Karpas-422 (cell line): ENCODE measurements around the gene PPP1R12B. TPM values are rescaled to one million over a fixed set of nuclear protein-coding genes. Genes with fewer than 3 reads are reported as not detected.
A peak's percentile ranks its signal among the peaks of the same experiment; 100 is the strongest.
"Not testable (repeated sequence)": the region's sequence is repeated elsewhere in the genome, so short reads cannot be mapped to it uniquely, and the experiment has no call there.

ENCODE experiments used
- DNase-seq: peaks from one replicate; pipeline ENCODE4 v3.0.0-alpha.2; 2015
- H2AFZ ChIP-seq: fragments of 200-600 bp; sonication (generic); 2 replicates; pipeline ENCODE4 v1.6.1; 2014; ENCODE audit warnings: antibody characterized with exemption, low read length, mixed read lengths
- H3K27ac ChIP-seq: fragments of 200-600 bp; sonication (generic); 2 replicates; pipeline ENCODE4 v1.5.1; 2014; ENCODE audit warnings: mild to moderate bottlenecking, low read length, moderate library complexity
- H3K27me3 ChIP-seq: fragments of 200-600 bp; sonication (generic); 2 replicates; pipeline ENCODE4 v1.6.1; 2014; ENCODE audit warnings: low read length, mixed read lengths
- H3K36me3 ChIP-seq: fragments of 200-600 bp; sonication (generic); 2 replicates; pipeline ENCODE4 v1.6.1; 2014; ENCODE audit warnings: low read length, mixed read lengths; ENCODE audit not compliant: insufficient read depth
- H3K4me1 ChIP-seq: fragments of 200-600 bp; sonication (generic); 2 replicates; pipeline ENCODE4 v1.6.1; 2014; ENCODE audit warnings: mild to moderate bottlenecking, low read length, mixed read lengths
- H3K4me2 ChIP-seq: fragments of 200-600 bp; sonication (generic); 2 replicates; pipeline ENCODE4 v1.6.1; 2014; ENCODE audit warnings: low read length, low read depth, mild to moderate bottlenecking; ENCODE audit not compliant: poor library complexity, severe bottlenecking
- H3K4me3 ChIP-seq: fragments of 200-600 bp; sonication (generic); 2 replicates; pipeline ENCODE4 v1.5.1; 2014; ENCODE audit warnings: mild to moderate bottlenecking, antibody characterized with exemption, low read length, mixed read lengths
- H3K79me2 ChIP-seq: fragments of 200-600 bp; sonication (generic); 2 replicates; pipeline ENCODE4 v1.6.1; 2014; ENCODE audit warnings: mild to moderate bottlenecking, low read length, mixed read lengths
- H3K9ac ChIP-seq: fragments of 200-600 bp; sonication (generic); 2 replicates; pipeline ENCODE4 v1.6.0; 2014; ENCODE audit warnings: low read length
- H3K9me2 ChIP-seq: fragments of 200-600 bp; sonication (generic), shearing (Covaris generic); replicated peaks from 2 replicates; pipeline ENCODE4 v1.6.0; 2014; ENCODE audit warnings: mild to moderate bottlenecking, low read length, moderate library complexity; ENCODE audit not compliant: insufficient read depth
- H3K9me3 ChIP-seq: fragments of 300-700, 200-600 bp; sonication (generic); 2 replicates; pipeline ENCODE4 v1.6.1; 2014; ENCODE audit warnings: low read length, mixed read lengths
- H4K20me1 ChIP-seq: fragments of 200-600 bp; sonication (generic); 2 replicates; pipeline ENCODE4 v1.6.1; 2014; ENCODE audit warnings: mild to moderate bottlenecking, antibody characterized with exemption, low read length, low read depth; ENCODE audit not compliant: insufficient read depth
- total RNA-seq: library from RNA; depleted of rRNA; stranded (reverse); fragments of >200 nt; shearing (Covaris generic); gene quantifications from 2 replicates; pipeline ENCODE4 v1.2.3, GENCODE V29; 2014; ENCODE audit warnings: low replicate concordance

The PPP1R12B gene
- total RNA-seq, 1 experiment from 2014 or later, result 8.4 TPM

- H3K79me2 ChIP-seq, H3K27ac ChIP-seq, H3K4me1 ChIP-seq, H3K4me3 ChIP-seq, H3K36me3 ChIP-seq, H2AFZ ChIP-seq, H3K4me2 ChIP-seq, H3K9me2 ChIP-seq, DNase-seq, H3K9me3 ChIP-seq, H4K20me1 ChIP-seq, H3K9ac ChIP-seq, H3K27me3 ChIP-seq: not testable (repeated sequence)
These were observed 110.2 kb downstream of the PPP1R12B start for GRCh38 chr1:202458651-202459050.

- H3K9ac ChIP-seq, H3K79me2 ChIP-seq, H3K9me3 ChIP-seq, H3K9me2 ChIP-seq, H3K4me2 ChIP-seq, H3K36me3 ChIP-seq, H3K4me1 ChIP-seq, H3K4me3 ChIP-seq, H4K20me1 ChIP-seq, H3K27ac ChIP-seq, H2AFZ ChIP-seq, H3K27me3 ChIP-seq, DNase-seq: not testable (repeated sequence)
These were observed 111.1 kb downstream of the PPP1R12B start for GRCh38 chr1:202459470-202460142.

GRCh38 chr1:202460143-202460495, 111.6 kb downstream of the PPP1R12B start:
- not testable (repeated sequence) for H3K9me2 ChIP-seq, H3K4me2 ChIP-seq, H3K27me3 ChIP-seq, H4K20me1 ChIP-seq, H3K4me3 ChIP-seq, H3K9me3 ChIP-seq, H3K36me3 ChIP-seq, H3K79me2 ChIP-seq, H3K9ac ChIP-seq, H3K27ac ChIP-seq, DNase-seq, H2AFZ ChIP-seq, H3K4me1 ChIP-seq

- Histone ChIP-seq H3K27ac (no peak overlapping the region), H3K27me3 (no peaks in the 10 kb centered on the region), H3K36me3 (no peaks in the 10 kb centered on the region), H3K79me2 (no peaks in the 10 kb centered on the region), H3K4me1 (no peaks in the 10 kb centered on the region), H3K9me3 (no peaks in the 10 kb centered on the region), H3K9ac (no peak overlapping the region), H3K9me2 (no peaks in the 10 kb centered on the region), H3K4me3 (no peak overlapping the region), H2AFZ (no peak overlapping the region), H3K4me2 (no peak overlapping the region), H4K20me1 (no peaks in the 10 kb centered on the region)
- DNase-seq, result no peak
These were observed 114.0 kb downstream of the PPP1R12B start for GRCh38 chr1:202462342-202463076.

- not testable (repeated sequence) for H4K20me1 ChIP-seq, H2AFZ ChIP-seq, H3K27me3 ChIP-seq, H3K9me2 ChIP-seq, H3K9ac ChIP-seq, H3K4me2 ChIP-seq, H3K27ac ChIP-seq, H3K4me1 ChIP-seq, H3K36me3 ChIP-seq, H3K4me3 ChIP-seq, H3K79me2 ChIP-seq, H3K9me3 ChIP-seq
- peak; percentile 77 for DNase-seq
These were observed 115.7 kb downstream of the PPP1R12B start for GRCh38 chr1:202464153-202464742.

- not testable (repeated sequence) for H4K20me1 ChIP-seq, H3K4me2 ChIP-seq, H3K4me1 ChIP-seq
These were observed 117.3 kb downstream of the PPP1R12B start for GRCh38 chr1:202465644-202466270.

GRCh38 chr1:202466339-202466738, 117.8 kb downstream of the PPP1R12B start:
- not testable (repeated sequence) for H3K9ac ChIP-seq, H3K9me2 ChIP-seq, H3K27me3 ChIP-seq, H3K9me3 ChIP-seq, H4K20me1 ChIP-seq, H2AFZ ChIP-seq, H3K27ac ChIP-seq, H3K4me1 ChIP-seq, H3K4me3 ChIP-seq, H3K79me2 ChIP-seq, H3K36me3 ChIP-seq, DNase-seq, H3K4me2 ChIP-seq

More at GRCh38 chr1:202465644-202466270, 117.3 kb downstream of the PPP1R12B start:
- H3K9me2 ChIP-seq, H2AFZ ChIP-seq, H3K9ac ChIP-seq, H3K4me3 ChIP-seq, H3K27me3 ChIP-seq, H3K36me3 ChIP-seq, H3K9me3 ChIP-seq, H3K27ac ChIP-seq, H3K79me2 ChIP-seq: not testable (repeated sequence)
- peak; percentile 11 for DNase-seq

- not testable (repeated sequence) for H4K20me1 ChIP-seq, H3K9me3 ChIP-seq, H3K4me2 ChIP-seq, DNase-seq, H2AFZ ChIP-seq, H3K27ac ChIP-seq, H3K36me3 ChIP-seq, H3K79me2 ChIP-seq, H3K4me3 ChIP-seq, H3K27me3 ChIP-seq, H3K9ac ChIP-seq, H3K4me1 ChIP-seq, H3K9me2 ChIP-seq
These were observed 118.9 kb downstream of the PPP1R12B start for GRCh38 chr1:202467381-202467780.
